ENCODE measurements around the gene LCOR. TPM values are rescaled to one million over a fixed set of nuclear protein-coding genes. Genes with fewer than 3 reads are reported as not detected.

The LCOR gene
- total and polyA plus RNA-seq, 2 of the 13 experiments (the other 11 are each of a cell fraction or from before 2014, with no cell fraction given): 12.4 to 23.7 TPM

GRCh38 chr10:96842896-96843723 lies 11.0 kb downstream of the LCOR start (continued):
- TF ChIP-seq, protein P1, sequence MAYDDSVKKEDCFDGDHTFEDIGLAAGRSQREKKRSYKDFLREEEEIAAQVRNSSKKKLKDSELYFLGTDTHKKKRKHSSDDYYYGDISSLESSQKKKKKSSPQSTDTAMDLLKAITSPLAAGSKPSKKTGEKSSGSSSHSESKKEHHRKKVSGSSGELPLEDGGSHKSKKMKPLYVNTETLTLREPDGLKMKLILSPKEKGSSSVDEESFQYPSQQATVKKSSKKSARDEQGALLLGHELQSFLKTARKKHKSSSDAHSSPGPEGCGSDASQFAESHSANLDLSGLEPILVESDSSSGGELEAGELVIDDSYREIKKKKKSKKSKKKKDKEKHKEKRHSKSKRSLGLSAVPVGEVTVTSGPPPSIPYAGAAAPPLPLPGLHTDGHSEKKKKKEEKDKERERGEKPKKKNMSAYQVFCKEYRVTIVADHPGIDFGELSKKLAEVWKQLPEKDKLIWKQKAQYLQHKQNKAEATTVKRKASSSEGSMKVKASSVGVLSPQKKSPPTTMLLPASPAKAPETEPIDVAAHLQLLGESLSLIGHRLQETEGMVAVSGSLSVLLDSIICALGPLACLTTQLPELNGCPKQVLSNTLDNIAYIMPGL (CRISPR knock-in tag; IDR thresholded peaks at IDR 0.05; ENCODE audit: borderline replicate concordance in 1 of 2, low read depth in 1 of 2): 0 out of 4 replicates have a peak, but pooled peaks of 1 of the 2 experiments have one; percentile 48
- TF ChIP-seq, protein P2, sequence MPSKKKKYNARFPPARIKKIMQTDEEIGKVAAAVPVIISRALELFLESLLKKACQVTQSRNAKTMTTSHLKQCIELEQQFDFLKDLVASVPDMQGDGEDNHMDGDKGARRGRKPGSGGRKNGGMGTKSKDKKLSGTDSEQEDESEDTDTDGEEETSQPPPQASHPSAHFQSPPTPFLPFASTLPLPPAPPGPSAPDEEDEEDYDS (CRISPR knock-in tag; IDR thresholded peaks at IDR 0.05): peak; percentile 61; the same call in 1 of the 2 replicates
- TF ChIP-seq KLF16 (CRISPR knock-in tag; IDR thresholded peaks at IDR 0.05) (peak in 1 of 2 experiments; percentile 89; a peak in 2 of 4 replicates), CC2D1A (CRISPR knock-in tag; IDR thresholded peaks at IDR 0.05) (no peak), JUN (CRISPR knock-in tag; IDR thresholded peaks at IDR 0.05) (peak; percentile 62; the same call in 1 of the 2 replicates), SP1 (IDR thresholded peaks at IDR 0.05) (no peak), SP1 (CRISPR knock-in tag; IDR thresholded peaks at IDR 0.05) (no peak; the same call in 1 of the 2 replicates), ZNF225 (CRISPR knock-in tag; IDR thresholded peaks at IDR 0.05) (no peak), KLF12 (CRISPR knock-in tag; IDR thresholded peaks at IDR 0.05; ENCODE audit: borderline replicate concordance) (no peak), NCOA5 (CRISPR knock-in tag; IDR thresholded peaks at IDR 0.05) (no peak), HCFC1 (IDR thresholded peaks at IDR 0.05; ENCODE audit: low read depth, low read length) (no peak), RFX5 (IDR thresholded peaks at IDR 0.05; ENCODE audit: low read depth, low read length) (no peak), HNRNPK (IDR thresholded peaks at IDR 0.05; ENCODE audit: low read depth, low read length, poor library complexity, severe bottlenecking) (no peak), KMT2A (CRISPR knock-in tag; IDR thresholded peaks at IDR 0.05) (peak; percentile 76; the same call in 1 of the 2 replicates), CTCF (CRISPR knock-in tag; IDR thresholded peaks at IDR 0.05) (no peak), THAP9 (CRISPR knock-in tag; IDR thresholded peaks at IDR 0.05; ENCODE audit: borderline replicate concordance) (no peak), TRIM24 (CRISPR knock-in tag; IDR thresholded peaks at IDR 0.05) (no peak)
- TF ChIP-seq, protein P3, sequence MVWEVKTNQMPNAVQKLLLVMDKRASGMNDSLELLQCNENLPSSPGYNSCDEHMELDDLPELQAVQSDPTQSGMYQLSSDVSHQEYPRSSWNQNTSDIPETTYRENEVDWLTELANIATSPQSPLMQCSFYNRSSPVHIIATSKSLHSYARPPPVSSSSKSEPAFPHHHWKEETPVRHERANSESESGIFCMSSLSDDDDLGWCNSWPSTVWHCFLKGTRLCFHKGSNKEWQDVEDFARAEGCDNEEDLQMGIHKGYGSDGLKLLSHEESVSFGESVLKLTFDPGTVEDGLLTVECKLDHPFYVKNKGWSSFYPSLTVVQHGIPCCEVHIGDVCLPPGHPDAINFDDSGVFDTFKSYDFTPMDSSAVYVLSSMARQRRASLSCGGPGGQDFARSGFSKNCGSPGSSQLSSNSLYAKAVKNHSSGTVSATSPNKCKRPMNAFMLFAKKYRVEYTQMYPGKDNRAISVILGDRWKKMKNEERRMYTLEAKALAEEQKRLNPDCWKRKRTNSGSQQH (CRISPR knock-in tag; IDR thresholded peaks at IDR 0.05; ENCODE audit: low read depth): peak; percentile 69; the same call in 1 of the 2 replicates
- TF ChIP-seq, protein P4, sequence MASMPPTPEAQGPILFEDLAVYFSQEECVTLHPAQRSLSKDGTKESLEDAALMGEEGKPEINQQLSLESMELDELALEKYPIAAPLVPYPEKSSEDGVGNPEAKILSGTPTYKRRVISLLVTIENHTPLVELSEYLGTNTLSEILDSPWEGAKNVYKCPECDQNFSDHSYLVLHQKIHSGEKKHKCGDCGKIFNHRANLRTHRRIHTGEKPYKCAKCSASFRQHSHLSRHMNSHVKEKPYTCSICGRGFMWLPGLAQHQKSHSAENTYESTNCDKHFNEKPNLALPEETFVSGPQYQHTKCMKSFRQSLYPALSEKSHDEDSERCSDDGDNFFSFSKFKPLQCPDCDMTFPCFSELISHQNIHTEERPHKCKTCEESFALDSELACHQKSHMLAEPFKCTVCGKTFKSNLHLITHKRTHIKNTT (CRISPR knock-in tag; IDR thresholded peaks at IDR 0.05): no peak
